ENCODE data around the gene BAHCC1.

Gene BAHCC1

GRCh38 chr17:81368161-81369022 lies 26.9 kb upstream of the BAHCC1 start:
- no peak for DNase-seq

- DNase-seq, result no peak
Measured at GRCh38 chr17:81370294-81370693, 25.0 kb upstream of the BAHCC1 start.

- peak; percentile 22 to 49 for DNase-seq
Measured at GRCh38 chr17:81371910-81372760, 23.1 kb upstream of the BAHCC1 start.

GRCh38 chr17:81373536-81374160 lies 21.6 kb upstream of the BAHCC1 start:
- DNase-seq, result no peak

GRCh38 chr17:81374890-81375289 lies 20.4 kb upstream of the BAHCC1 start:
- no peak for DNase-seq

GRCh38 chr17:81376946-81377714 lies 18.1 kb upstream of the BAHCC1 start:
- DNase-seq, result no peak

GRCh38 chr17:81378941-81379511 lies 16.2 kb upstream of the BAHCC1 start:
- DNase-seq, result no peak

GRCh38 chr17:81379523-81379942 lies 15.7 kb upstream of the BAHCC1 start:
- DNase-seq, result no peak

GRCh38 chr17:81380131-81380530 lies 15.1 kb upstream of the BAHCC1 start:
- DNase-seq, result no peak

- DNase-seq, result no peak
Measured at GRCh38 chr17:81380666-81381518, 14.4 kb upstream of the BAHCC1 start.

GRCh38 chr17:81381632-81382577 lies 13.4 kb upstream of the BAHCC1 start:
- no peak for DNase-seq

GRCh38 chr17:81382851-81383250 lies 12.4 kb upstream of the BAHCC1 start:
- no peak for DNase-seq

GRCh38 chr17:81383504-81384421 lies 11.5 kb upstream of the BAHCC1 start:
- no peak for DNase-seq

GRCh38 chr17:81384929-81385319 lies 10.3 kb upstream of the BAHCC1 start:
- DNase-seq, result no peak

GRCh38 chr17:81385320-81386111 lies 9.7 kb upstream of the BAHCC1 start:
- no peak for DNase-seq

GRCh38 chr17:81386141-81386645 lies 9.1 kb upstream of the BAHCC1 start:
- no peak for DNase-seq

GRCh38 chr17:81386646-81387099 lies 8.6 kb upstream of the BAHCC1 start:
- no peak for DNase-seq

Data from AML-193 (cell line).